Measurements from ENCODE around the gene NAB2. TPM values are rescaled to one million over a fixed set of nuclear protein-coding genes. Genes with fewer than 3 reads are reported as not detected.
A peak's percentile ranks its signal among the peaks of the same experiment; 100 is the strongest.

NAB2 gene
- polyA plus RNA-seq, 3 donors = 1.00 to 8.3 (median 2.7) TPM

GRCh38 chr12:57092876-57093414 is 4.0 kb downstream of the NAB2 start:
- Mint-ChIP-seq H3K27ac (peak overlapping the region in 5 of 7 donors; percentile 21 to 79 (median 48)), H3K4me1 (peaks cover 45% of the 10 kb centered on the region), H3K36me3 (peaks cover 48 to 50% of the 10 kb centered on the region in 2 donors), H3K9me3 (no peaks in the 10 kb centered on the region), H3K27me3 (ENCODE audit: low read depth in 3 of 3) (peaks cover 0 to 12% (median 6%) of the 10 kb centered on the region in 3 donors), H3K4me3 (no peak overlapping the region)
- Histone ChIP-seq H3K4me3 (replicated peaks in 1 of 3; ENCODE audit: low read depth in 2 of 3, low read length in 3 of 3) (no peak overlapping the region), H3K9ac (ENCODE audit: insufficient read depth, low read length, poor library complexity, severe bottlenecking) (no peak overlapping the region), H3K9me3 (replicated peaks in 1 of 2; ENCODE audit: control insufficient read depth in 1 of 2, insufficient read depth in 1 of 2, low read length in 2 of 2) (no peaks in the 10 kb centered on the region), H3K79me2 (ENCODE audit: insufficient read depth, low read length) (no peaks in the 10 kb centered on the region), H4K20me1 (ENCODE audit: insufficient read depth, low read length) (peaks cover 75% of the 10 kb centered on the region), H2AFZ (ENCODE audit: insufficient read depth, low read depth, low read length, poor library complexity, severe bottlenecking) (no peak overlapping the region), H3K4me1 (ENCODE audit: control insufficient read depth in 1 of 2, insufficient read depth in 2 of 2, low read length in 2 of 2) (peaks cover 39 to 50% of the 10 kb centered on the region in 2 donors), H3K4me2 (replicated peaks; ENCODE audit: extremely low read depth, low read length, poor library complexity, severe bottlenecking) (no peak overlapping the region), H3K27me3 (ENCODE audit: control insufficient read depth in 2 of 2, insufficient read depth in 2 of 2, low read length in 2 of 2) (no peaks in the 10 kb centered on the region), H3K27ac (ENCODE audit: low read depth in 1 of 2, low read length in 2 of 2) (no peak overlapping the region), H3K36me3 (replicated peaks in 1 of 2; ENCODE audit: control insufficient read depth in 1 of 2, insufficient read depth in 2 of 2, low read length in 2 of 2) (peaks cover 37 to 42% of the 10 kb centered on the region in 2 donors)
- intact Hi-C loops (cut with micrococcal nuclease) = loop anchor here in 1 of 2 donors (2.0 kb wide), 1 partner anchor 24 kb away; no protein-coding TSS in a partner anchor
- WGBS (ENCODE audit: insufficient coverage) = no CpG with 5 or more reads among the region's 4 CpGs
- DNase-seq = no peak
- no peak for TF ChIP-seq CTCF (IDR thresholded peaks at IDR 0.05)

- no peak overlapping the region for H3K4me3 ChIP-seq (replicated peaks in 1 of 3; ENCODE audit: low read depth in 2 of 3, low read length in 3 of 3)
- peak overlapping the region; percentile 29 for H3K4me2 ChIP-seq (replicated peaks; ENCODE audit: extremely low read depth, low read length, poor library complexity, severe bottlenecking)
- peak; percentile 87 for TF ChIP-seq CTCF (IDR thresholded peaks at IDR 0.05)
- Mint-ChIP-seq H3K27ac (peak overlapping the region; percentile 43 to 81 (median 68)), H3K4me3 (peak overlapping the region; percentile 56 to 60), H3K36me3 (peaks cover 54 to 57% of the 10 kb centered on the region in 2 donors), H3K27me3 (ENCODE audit: low read depth in 3 of 3) (peaks cover 0 to 12% (median 6%) of the 10 kb centered on the region in 3 donors), H3K9me3 (no peaks in the 10 kb centered on the region), H3K4me1 (peaks cover 39% of the 10 kb centered on the region)
- H4K20me1 ChIP-seq (ENCODE audit: insufficient read depth, low read length) = peaks cover 82% of the 10 kb centered on the region
- intact Hi-C loops (cut with micrococcal nuclease) = loop anchor here in 1 of 2 donors (2.0 kb wide), 1 partner anchor 25 kb away; no protein-coding TSS in a partner anchor
- H2AFZ ChIP-seq (ENCODE audit: insufficient read depth, low read depth, low read length, poor library complexity, severe bottlenecking) = no peak overlapping the region
- no peaks in the 10 kb centered on the region for H3K27me3 ChIP-seq (ENCODE audit: control insufficient read depth in 2 of 2, insufficient read depth in 2 of 2, low read length in 2 of 2)
- no peaks in the 10 kb centered on the region for H3K9me3 ChIP-seq (replicated peaks in 1 of 2; ENCODE audit: control insufficient read depth in 1 of 2, insufficient read depth in 1 of 2, low read length in 2 of 2)
- peaks cover 34 to 44% of the 10 kb centered on the region in 2 donors for H3K4me1 ChIP-seq (ENCODE audit: control insufficient read depth in 1 of 2, insufficient read depth in 2 of 2, low read length in 2 of 2)
- WGBS (ENCODE audit: insufficient coverage) = 50% methylated on average over 21 of the region's 24 CpGs
- H3K79me2 ChIP-seq (ENCODE audit: insufficient read depth, low read length) = no peaks in the 10 kb centered on the region
- DNase-seq = peak; percentile 27 to 55 (median 44)
- H3K9ac ChIP-seq (ENCODE audit: insufficient read depth, low read length, poor library complexity, severe bottlenecking) = no peak overlapping the region
- H3K27ac ChIP-seq (ENCODE audit: low read depth in 1 of 2, low read length in 2 of 2) = peak overlapping the region; percentile 34 to 48
- H3K36me3 ChIP-seq (replicated peaks in 1 of 2; ENCODE audit: control insufficient read depth in 1 of 2, insufficient read depth in 2 of 2, low read length in 2 of 2) = peaks cover 44 to 48% of the 10 kb centered on the region in 2 donors
Measured at GRCh38 chr12:57093415-57094207, 4.7 kb downstream of the NAB2 start.
